ENCODE data around the gene DENND1B. TPM values are rescaled to one million over a fixed set of nuclear protein-coding genes. Genes with fewer than 3 reads are reported as not detected.

The DENND1B gene
- total RNA-seq, 1 experiment from 2014 or later, result 9.6 TPM

GRCh38 chr1:197606168-197606845 is 169.0 kb downstream of the DENND1B start:
- ChIA-PET POLR2A (no interaction called here), CTCF (no interaction called here), RAD21 (ENCODE audit: low non-redundant PET in 1 of 2, low total read pairs in 2 of 2, uncharacterized antibody in 2 of 2, unreplicated experiment in 2 of 2) (no interaction called here)
- Histone ChIP-seq H3K9me2 (ENCODE audit: insufficient read depth) (no peaks in the 10 kb centered on the region), H3K4me1 (ENCODE audit: control insufficient read depth in 1 of 2, insufficient read depth in 2 of 2, low read length in 2 of 2) (no peaks in the 10 kb centered on the region), H3K36me3 (ENCODE audit: control insufficient read depth in 1 of 2, insufficient read depth in 2 of 2, low read length in 2 of 2) (no peaks in the 10 kb centered on the region), H4K20me1 (ENCODE audit: insufficient read depth) (no peaks in the 10 kb centered on the region), H3K4me2 (ENCODE audit: low read length) (no peak overlapping the region), H3K4me3 (replicated peaks in 1 of 2; ENCODE audit: low read depth in 1 of 2, low read length in 2 of 2) (no peak overlapping the region), H3K27ac (ENCODE audit: low read depth, low read length) (no peak overlapping the region), H3K9me3 (ENCODE audit: control insufficient read depth in 1 of 2, insufficient read depth in 1 of 2, low read depth in 1 of 2, low read length in 2 of 2) (no peaks in the 10 kb centered on the region), H3K27me3 (ENCODE audit: insufficient read depth, low read length) (no peaks in the 10 kb centered on the region), H3K79me2 (ENCODE audit: insufficient read depth, low read length) (no peaks in the 10 kb centered on the region), H3K9ac (ENCODE audit: low read length) (no peak overlapping the region), H2AFZ (ENCODE audit: low read depth, low read length, poor library complexity, severe bottlenecking) (no peak overlapping the region)
- no TSS peak for BruUV-seq (replicated peaks)
- ATAC-seq, result no peak
- no peak for DNase-seq (ENCODE audit: low read depth, low spot score)
- intact Hi-C loops (cut with micrococcal nuclease), result no loop called here
- TF ChIP-seq ELF1 (IDR thresholded peaks at IDR 0.05; ENCODE audit: borderline replicate concordance, low read depth), result no peak
- TF ChIP-seq SRF (IDR thresholded peaks at IDR 0.05; ENCODE audit: low read depth), result no peak
- no peak for TF ChIP-seq EGR1 (IDR thresholded peaks at IDR 0.05; ENCODE audit: low read depth)
- no peak for TF ChIP-seq FOSL1 (IDR thresholded peaks at IDR 0.05; ENCODE audit: low read depth)
- no peak for TF ChIP-seq YY1 (IDR thresholded peaks at IDR 0.05; ENCODE audit: extremely low read depth, insufficient replicate concordance, low read depth, low read length)
- TF ChIP-seq CBX3 (IDR thresholded peaks at IDR 0.05; ENCODE audit: low read depth), result no peak
- TF ChIP-seq ZFX (IDR thresholded peaks at IDR 0.05), result no peak
- TF ChIP-seq RAD21 (IDR thresholded peaks at IDR 0.05; ENCODE audit: low read depth), result no peak
- TF ChIP-seq EZH2phosphoT487 (IDR thresholded peaks at IDR 0.05; ENCODE audit: borderline replicate concordance), result no peak
- no peak for TF ChIP-seq ATF3 (IDR thresholded peaks at IDR 0.05)
- no peak for TF ChIP-seq EZH2 (IDR thresholded peaks at IDR 0.05)
- TF ChIP-seq CTCF (IDR thresholded peaks at IDR 0.05 in 2 of 3, conservative IDR thresholded peaks at IDR 0.05 in 1 of 3; ENCODE audit: borderline replicate concordance in 1 of 3, insufficient read depth in 1 of 3, low read depth in 2 of 3, low read length in 2 of 3), result no peak
- TF ChIP-seq SP1 (IDR thresholded peaks at IDR 0.05; ENCODE audit: low read depth), result no peak

All from HCT116 (cell line).